GM10248 (cell line): ENCODE measurements around the gene DNM3.

Experiments used
- CTCF ChIA-PET: fragments of 300-600 bp; sonication (Branson Sonifier 250); formaldehyde crosslinking; extraction: SDS; loops from one replicate; lab custom pipeline; 2021; ENCODE audit warnings: antibody characterized with exemption; lab: Yijun Ruan, JAX
- POLR2A ChIA-PET: fragments of 350-650 bp; sonication (Branson Sonifier 250); formaldehyde crosslinking; extraction: SDS; loops from one replicate; lab custom pipeline; 2020; ENCODE audit warnings: antibody characterized with exemption; lab: Yijun Ruan, JAX
- DNase-seq: peaks from one replicate; pipeline ENCODE4 v3.0.0; 2012; ENCODE audit errors: extremely low spot score
- CTCF ChIP-seq: IDR thresholded peaks from 2 replicates; pipeline ENCODE4 v1.5.1; 2012; ENCODE audit warnings: mild to moderate bottlenecking, low read depth; ENCODE audit errors: extremely low read depth, missing control alignments, control extremely low read depth

DNM3 gene

GRCh38 chr1:171814692-171815091 lies 26.6 kb upstream of the DNM3 start:
- CTCF ChIA-PET = no interaction called here
- no peak for DNase-seq
- POLR2A ChIA-PET = no interaction called here
- TF ChIP-seq CTCF = no peak

GRCh38 chr1:171816300-171816901 lies 24.9 kb upstream of the DNM3 start:
- ChIA-PET CTCF (interaction anchor here (1.6 kb wide), 2 partner anchors 8 to 15 kb away, joined by 3 to 13 read pairs; no protein-coding TSS in a partner anchor), POLR2A (no interaction called here)
- no peak for DNase-seq
- no peak for TF ChIP-seq CTCF

GRCh38 chr1:171817511-171818265 lies 23.6 kb upstream of the DNM3 start:
- no peak for TF ChIP-seq CTCF
- CTCF ChIA-PET = interaction anchor here (0.8 to 1.6 kb wide), 5 partner anchors 9 to 23 kb away, joined by 3 to 13 read pairs (median 3); partner anchors contain the start of gene DNM3
- POLR2A ChIA-PET = no interaction called here
- peak; percentile 31 for DNase-seq

GRCh38 chr1:171819946-171820345 lies 21.4 kb upstream of the DNM3 start:
- ChIA-PET POLR2A (no interaction called here), CTCF (no interaction called here)
- no peak for TF ChIP-seq CTCF
- no peak for DNase-seq

- no peak for DNase-seq
- TF ChIP-seq CTCF = no peak
- POLR2A ChIA-PET = no interaction called here
- CTCF ChIA-PET = no interaction called here
Measured at GRCh38 chr1:171826973-171827372, 14.3 kb upstream of the DNM3 start.

- ChIA-PET CTCF (no interaction called here), POLR2A (no interaction called here)
- DNase-seq = no peak
- no peak for TF ChIP-seq CTCF
Measured at GRCh38 chr1:171828794-171829193, 12.5 kb upstream of the DNM3 start.
